Neural progenitor cell (in vitro differentiated cells): Measurements from ENCODE around the gene KCNQ1. TPM values are rescaled to one million over a fixed set of nuclear protein-coding genes. Genes with fewer than 3 reads are reported as not detected.
A peak's percentile ranks its signal among the peaks of the same experiment; 100 is the strongest.

ENCODE experiments used
- DNase-seq: peaks from one replicate; pipeline ENCODE4 v3.0.0-alpha.2; 2016; ENCODE audit warnings: low spot score
- H2AFZ ChIP-seq: fragments of 200-600 bp; sonication (generic); replicated peaks from 2 replicates; pipeline ENCODE4 v1.6.1; 2016; ENCODE audit warnings: antibody characterized with exemption
- H3F3A ChIP-seq: fragments of 200-600 bp; sonication (generic); 2 replicates; pipeline ENCODE4 v1.6.1; 2016; ENCODE audit warnings: antibody characterized with exemption, low read depth
- H3K27ac ChIP-seq: fragments of 200-600 bp; sonication (generic); 2 replicates; pipeline ENCODE4 v1.5.1; 2016; ENCODE audit warnings: mild to moderate bottlenecking
- H3K27me3 ChIP-seq: fragments of 200-600 bp; sonication (generic); 2 replicates; pipeline ENCODE4 v1.6.1; 2016; ENCODE audit warnings: mild to moderate bottlenecking, moderate library complexity
- H3K36me3 ChIP-seq: fragments of 200-600 bp; sonication (generic); 2 replicates; pipeline ENCODE4 v1.5.1; 2016
- H3K4me1 ChIP-seq: fragments of 200-600 bp; sonication (generic); 2 replicates; pipeline ENCODE4 v1.6.1; 2016; ENCODE audit warnings: mixed run types
- H3K4me2 ChIP-seq: fragments of 200-600 bp; sonication (generic); 2 replicates; pipeline ENCODE4 v1.6.1; 2016
- H3K4me3 ChIP-seq: fragments of 200-600 bp; sonication (generic); 2 replicates; pipeline ENCODE4 v1.5.1; 2016
- H3K79me2 ChIP-seq: fragments of 200-600 bp; sonication (generic); 2 replicates; pipeline ENCODE4 v1.6.1; 2016; ENCODE audit warnings: low read depth
- H3K9ac ChIP-seq: fragments of 200-600 bp; sonication (generic); 2 replicates; pipeline ENCODE4 v1.6.1; 2016
- H3K9me3 ChIP-seq: fragments of 200-600 bp; sonication (generic); 2 replicates; pipeline ENCODE4 v1.5.1; 2016; ENCODE audit warnings: low read depth
- H4K20me1 ChIP-seq: fragments of 200-600 bp; sonication (generic); 2 replicates; pipeline ENCODE4 v1.6.1; 2016; ENCODE audit warnings: low read depth
- H3K27ac Mint-ChIP-seq: 3 replicates; pipeline ENCODE4 v1.8.0; 2021; ENCODE audit warnings: mixed read lengths
- H3K27me3 Mint-ChIP-seq: 2 replicates; pipeline ENCODE4 v1.8.0; 2022; ENCODE audit warnings: low read depth, mild to moderate bottlenecking, inconsistent platforms, moderate library complexity, mixed read lengths; ENCODE audit not compliant: insufficient read depth
- H3K36me3 Mint-ChIP-seq: 3 replicates; pipeline ENCODE4 v1.8.0; 2021; ENCODE audit warnings: mixed read lengths
- H3K4me1 Mint-ChIP-seq: 3 replicates; pipeline ENCODE4 v1.8.0; 2021; ENCODE audit warnings: mixed read lengths
- H3K4me3 Mint-ChIP-seq: 3 replicates; pipeline ENCODE4 v1.8.0; 2021; ENCODE audit warnings: mild to moderate bottlenecking, moderate library complexity, mixed read lengths
- H3K9me3 Mint-ChIP-seq: 3 replicates; pipeline ENCODE4 v1.8.0; 2020; ENCODE audit warnings: mixed read lengths
- EZH2 ChIP-seq: fragments of 200-600 bp; sonication (generic); IDR thresholded peaks from 2 replicates; pipeline ENCODE4 v1.6.1; 2017; ENCODE audit warnings: antibody characterized with exemption, mild to moderate bottlenecking, moderate library complexity
- EZH2phosphoT487 ChIP-seq: fragments of 200-600 bp; sonication (generic); IDR thresholded peaks from 2 replicates; pipeline ENCODE4 v1.6.1; 2017; ENCODE audit warnings: antibody characterized with exemption
- total RNA-seq: library from RNA; depleted of rRNA; stranded (reverse); fragments of >200 nt; gene quantifications from 2 replicates; pipeline ENCODE4 v1.2.3, GENCODE V29; 2015; ENCODE audit warnings: low replicate concordance
- TF ChIP-seq, protein P1 (sequence below): fragments of 200-600 bp; sonication (generic); IDR thresholded peaks from 2 replicates; pipeline ENCODE4 v1.5.1; 2017; ENCODE audit warnings: antibody characterized with exemption, mild to moderate bottlenecking

KCNQ1 gene
- total RNA-seq, 1 donor from 2014 or later: 0.11 TPM

DNA sequence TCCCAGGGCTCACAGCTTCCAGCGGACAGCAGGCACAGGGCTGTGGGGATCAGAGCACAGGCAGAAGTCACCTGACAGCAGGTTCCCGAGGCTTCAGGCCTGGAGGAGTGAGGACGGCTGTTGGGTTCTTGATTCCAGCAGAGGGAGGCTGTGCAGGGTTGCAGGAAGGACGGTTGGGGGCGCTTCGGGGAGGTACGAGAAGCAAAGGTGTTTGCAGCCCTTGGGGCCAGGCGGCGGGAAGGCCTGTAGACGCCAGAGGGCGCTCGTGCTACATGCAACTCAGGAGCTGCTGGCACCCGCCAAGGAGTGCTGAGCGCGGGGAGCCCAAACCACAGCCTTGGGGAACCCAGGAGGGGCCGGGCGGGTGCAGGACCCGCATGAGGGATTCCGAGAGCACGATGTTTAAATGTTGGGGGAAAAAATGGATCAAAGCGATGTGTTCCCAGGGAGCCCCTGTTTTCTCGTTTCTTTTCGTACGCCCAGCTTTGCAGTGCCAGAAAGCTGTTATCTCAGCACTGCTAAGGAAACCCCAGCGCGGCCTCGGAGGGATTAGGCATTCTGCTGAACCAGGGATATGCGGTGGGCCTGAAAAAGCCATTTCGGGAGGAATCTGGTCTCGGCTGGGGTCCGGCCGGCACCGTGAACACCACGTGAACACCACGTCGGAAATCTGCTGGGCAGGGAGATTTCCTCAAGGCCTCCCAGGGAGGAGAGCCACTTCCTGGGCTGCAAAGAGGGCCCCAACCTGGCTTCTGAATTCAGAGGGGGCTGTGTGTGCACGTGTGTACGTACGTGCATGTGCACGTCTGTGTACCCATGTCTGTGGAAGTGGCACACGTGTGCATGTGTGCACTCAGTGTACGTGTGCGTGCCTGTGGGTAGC is 88.1 kb downstream of the KCNQ1 start:
- H3K36me3 ChIP-seq: no peaks in the 10 kb centered on the region
- no peaks in the 10 kb centered on the region for H3K9me3 Mint-ChIP-seq
- peaks cover 13% of the 10 kb centered on the region for H3F3A ChIP-seq
- H3K9ac ChIP-seq: no peak overlapping the region
- peaks cover 59% of the 10 kb centered on the region for H3K27me3 ChIP-seq
- H3K4me2 ChIP-seq: peak overlapping the region; percentile 26
- H3K4me3 Mint-ChIP-seq: peak overlapping the region; percentile 20
- H2AFZ ChIP-seq: no peak overlapping the region
- H3K9me3 ChIP-seq: no peaks in the 10 kb centered on the region
- H3K4me1 Mint-ChIP-seq: peaks cover 26% of the 10 kb centered on the region
- peaks cover 6% of the 10 kb centered on the region for H3K4me1 ChIP-seq
- peaks cover 7% of the 10 kb centered on the region for H3K27me3 Mint-ChIP-seq
- no peaks in the 10 kb centered on the region for H3K79me2 ChIP-seq
- DNase-seq: peak; percentile 98
- H3K36me3 Mint-ChIP-seq: no peaks in the 10 kb centered on the region
- H4K20me1 ChIP-seq: no peaks in the 10 kb centered on the region
- TF ChIP-seq EZH2 (peak; percentile 58), EZH2phosphoT487 (no peak)
- TF ChIP-seq, protein P1, sequence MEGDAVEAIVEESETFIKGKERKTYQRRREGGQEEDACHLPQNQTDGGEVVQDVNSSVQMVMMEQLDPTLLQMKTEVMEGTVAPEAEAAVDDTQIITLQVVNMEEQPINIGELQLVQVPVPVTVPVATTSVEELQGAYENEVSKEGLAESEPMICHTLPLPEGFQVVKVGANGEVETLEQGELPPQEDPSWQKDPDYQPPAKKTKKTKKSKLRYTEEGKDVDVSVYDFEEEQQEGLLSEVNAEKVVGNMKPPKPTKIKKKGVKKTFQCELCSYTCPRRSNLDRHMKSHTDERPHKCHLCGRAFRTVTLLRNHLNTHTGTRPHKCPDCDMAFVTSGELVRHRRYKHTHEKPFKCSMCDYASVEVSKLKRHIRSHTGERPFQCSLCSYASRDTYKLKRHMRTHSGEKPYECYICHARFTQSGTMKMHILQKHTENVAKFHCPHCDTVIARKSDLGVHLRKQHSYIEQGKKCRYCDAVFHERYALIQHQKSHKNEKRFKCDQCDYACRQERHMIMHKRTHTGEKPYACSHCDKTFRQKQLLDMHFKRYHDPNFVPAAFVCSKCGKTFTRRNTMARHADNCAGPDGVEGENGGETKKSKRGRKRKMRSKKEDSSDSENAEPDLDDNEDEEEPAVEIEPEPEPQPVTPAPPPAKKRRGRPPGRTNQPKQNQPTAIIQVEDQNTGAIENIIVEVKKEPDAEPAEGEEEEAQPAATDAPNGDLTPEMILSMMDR: peak; percentile 100
- H3K27ac Mint-ChIP-seq: peak overlapping the region; percentile 91
- H3K4me3 ChIP-seq: no peak overlapping the region
- no peak overlapping the region for H3K27ac ChIP-seq

DNA sequence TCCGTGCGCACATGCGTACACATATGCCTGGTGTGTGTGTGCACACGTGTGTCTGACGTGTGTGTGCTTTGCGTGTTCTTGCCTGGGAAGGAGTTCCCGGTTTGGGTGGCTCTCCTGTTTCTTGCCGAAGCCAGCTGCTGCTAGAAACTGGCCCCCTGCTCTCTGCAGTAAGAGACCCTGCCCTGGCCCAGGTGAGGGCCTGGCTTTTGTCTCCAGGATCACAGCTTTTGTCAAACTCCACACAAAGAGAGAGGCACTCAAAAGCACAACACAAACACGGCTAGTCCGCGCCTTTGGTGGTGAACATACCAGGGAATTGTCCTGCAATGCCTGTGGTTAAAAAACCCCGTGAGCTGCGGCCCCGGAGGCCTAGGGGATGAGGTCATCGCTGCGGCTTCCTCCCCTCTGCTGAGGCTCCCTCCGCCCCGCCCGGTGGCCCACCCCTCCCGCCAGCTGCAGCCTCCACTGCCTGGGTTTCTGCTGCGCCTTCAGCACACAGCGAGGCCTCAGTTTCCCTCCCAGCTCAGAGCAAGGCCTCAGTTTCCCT is 88.9 kb downstream of the KCNQ1 start:
- no peak overlapping the region for H3K4me3 ChIP-seq
- peaks cover 13% of the 10 kb centered on the region for H3F3A ChIP-seq
- TF ChIP-seq, protein P1: no peak
- TF ChIP-seq EZH2phosphoT487: no peak
- no peak for TF ChIP-seq EZH2
- H3K9ac ChIP-seq: no peak overlapping the region
- H3K36me3 ChIP-seq: no peaks in the 10 kb centered on the region
- H3K79me2 ChIP-seq: no peaks in the 10 kb centered on the region
- no peaks in the 10 kb centered on the region for H3K9me3 Mint-ChIP-seq
- no peak overlapping the region for H3K4me3 Mint-ChIP-seq
- H2AFZ ChIP-seq: no peak overlapping the region
- H3K27ac ChIP-seq: no peak overlapping the region
- peak; percentile 91 for DNase-seq
- peak overlapping the region; percentile 91 for H3K27ac Mint-ChIP-seq
- H3K36me3 Mint-ChIP-seq: no peaks in the 10 kb centered on the region
- peaks cover 31% of the 10 kb centered on the region for H3K4me1 Mint-ChIP-seq
- H3K9me3 ChIP-seq: no peaks in the 10 kb centered on the region
- H3K4me2 ChIP-seq: peak overlapping the region; percentile 26
- H3K27me3 Mint-ChIP-seq: peaks cover 7% of the 10 kb centered on the region
- no peaks in the 10 kb centered on the region for H4K20me1 ChIP-seq
- H3K27me3 ChIP-seq: peaks cover 51% of the 10 kb centered on the region
- peaks cover 6% of the 10 kb centered on the region for H3K4me1 ChIP-seq

DNA sequence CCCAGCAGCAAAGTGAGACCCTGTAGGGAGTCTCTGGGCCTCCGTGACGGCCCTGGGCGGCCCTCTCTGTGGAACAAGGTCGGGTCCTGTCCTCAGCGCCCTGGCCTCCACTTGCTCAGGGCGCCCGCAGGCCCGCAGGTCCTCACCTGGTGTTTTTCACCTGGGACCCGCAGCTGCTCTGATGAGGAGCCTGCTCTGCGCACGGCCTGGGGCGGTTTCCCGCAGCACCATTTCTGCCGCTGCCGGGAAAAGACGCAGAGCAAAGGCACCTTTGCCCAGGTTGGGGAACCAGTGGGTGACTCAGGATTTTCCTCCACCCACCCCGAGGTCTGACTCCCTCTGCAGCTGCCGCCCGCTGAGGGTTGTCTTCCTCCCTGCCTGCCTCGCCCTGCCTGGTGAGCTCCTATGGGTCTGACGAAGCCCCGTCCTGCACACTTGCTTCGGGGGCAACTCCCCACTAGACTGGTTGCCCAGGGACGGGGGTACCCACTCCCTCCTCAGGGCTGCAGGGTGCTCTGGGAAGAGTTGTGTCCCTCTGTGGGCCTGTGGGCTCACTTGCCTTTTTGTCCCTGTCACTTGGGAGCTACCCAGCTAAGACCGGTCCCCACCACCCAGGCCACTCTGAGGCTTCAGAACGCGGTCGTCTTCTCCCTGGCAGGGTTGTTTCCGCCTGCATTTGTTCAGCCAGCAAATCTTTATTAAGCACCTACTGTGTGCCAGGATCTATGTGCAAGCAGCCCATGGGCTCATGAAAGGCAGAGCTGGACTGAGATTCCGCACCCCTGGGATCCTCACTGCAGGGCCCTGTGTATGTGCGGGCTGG is 89.5 kb downstream of the KCNQ1 start:
- Histone ChIP-seq H3K4me2 (peak overlapping the region; percentile 26), H3K36me3 (no peaks in the 10 kb centered on the region), H3K9me3 (no peaks in the 10 kb centered on the region), H3K4me1 (peaks cover 9% of the 10 kb centered on the region), H3K9ac (no peak overlapping the region), H3K79me2 (no peaks in the 10 kb centered on the region), H3K27me3 (peaks cover 45% of the 10 kb centered on the region), H4K20me1 (no peaks in the 10 kb centered on the region), H3F3A (peaks cover 13% of the 10 kb centered on the region), H2AFZ (no peak overlapping the region), H3K4me3 (no peak overlapping the region), H3K27ac (no peak overlapping the region)
- peaks cover 7% of the 10 kb centered on the region for H3K27me3 Mint-ChIP-seq
- DNase-seq: no peak
- TF ChIP-seq, protein P1: no peak
- no peak for TF ChIP-seq EZH2
- no peak for TF ChIP-seq EZH2phosphoT487
- H3K4me3 Mint-ChIP-seq: peak overlapping the region; percentile 13
- H3K9me3 Mint-ChIP-seq: no peaks in the 10 kb centered on the region
- H3K4me1 Mint-ChIP-seq: peaks cover 33% of the 10 kb centered on the region
- H3K36me3 Mint-ChIP-seq: no peaks in the 10 kb centered on the region
- peak overlapping the region; percentile 74 for H3K27ac Mint-ChIP-seq
